NT2/D1 (cell line): ENCODE results near the gene AKAP5.

ENCODE experiments used
- SUZ12 ChIP-seq: IDR thresholded peaks from 2 replicates; pipeline ENCODE4 v1.6.1; 2011; ENCODE audit not compliant: insufficient read length, insufficient read depth; ENCODE audit errors: extremely low read depth
- YY1 ChIP-seq: IDR thresholded peaks from 2 replicates; pipeline ENCODE4 v1.6.1; 2011; ENCODE audit not compliant: insufficient read length, insufficient read depth
- ZNF274 ChIP-seq: IDR thresholded peaks from 2 replicates; pipeline ENCODE4 v1.6.1; 2011; ENCODE audit warnings: mild to moderate bottlenecking, low read depth, low read length

DNA sequence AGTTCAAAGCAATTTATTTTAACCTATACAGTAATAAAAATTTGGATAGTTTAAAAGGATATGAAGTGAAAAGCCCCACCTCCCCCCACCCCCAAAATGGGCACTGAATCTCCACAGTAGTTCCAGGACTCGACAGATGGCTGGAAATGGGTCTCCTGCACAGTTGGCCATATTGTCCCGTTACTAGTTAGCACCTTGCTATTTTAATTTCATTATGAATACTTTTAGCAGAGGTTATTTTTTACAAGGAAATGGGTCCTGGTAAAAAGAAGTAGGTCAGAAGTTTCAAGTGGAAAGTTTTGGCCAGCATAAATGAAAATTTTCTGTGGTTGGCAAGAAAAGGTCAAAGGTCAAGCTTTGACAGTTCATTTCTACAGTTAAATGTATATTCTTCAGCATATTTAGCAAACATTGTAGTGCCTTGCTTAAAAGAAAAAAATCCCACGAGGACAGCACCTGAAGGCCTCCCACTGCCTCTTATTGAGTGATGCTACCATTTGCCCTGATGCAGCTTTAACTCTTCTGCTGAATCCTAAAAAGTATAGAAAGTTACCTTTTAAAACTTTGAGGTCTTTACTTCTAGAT lies 48.9 kb upstream of the AKAP5 start:
- no peak for TF ChIP-seq YY1
- no peak for TF ChIP-seq ZNF274
- TF ChIP-seq SUZ12 = no peak
